GF-D8 (cell line): Measurements from ENCODE around the gene GNRH2.
"Not testable (repeated sequence)": the region's sequence is repeated elsewhere in the genome, so short reads cannot be mapped to it uniquely, and the experiment has no call there.

Experiments used
- DNase-seq: peaks from one replicate; lab custom pipeline; 2025; lab: John Stamatoyannopoulos, UW

GNRH2 gene

GRCh38 chr20:3042625-3043024 lies 797 bp upstream of the GNRH2 start:
- DNase-seq, result no peak

GRCh38 chr20:3044336-3044965 lies 1.0 kb downstream of the GNRH2 start:
- DNase-seq, result no peak

GRCh38 chr20:3045042-3045815 lies 1.8 kb downstream of the GNRH2 start:
- peak; percentile 76 for DNase-seq

GRCh38 chr20:3045816-3046676 lies 2.6 kb downstream of the GNRH2 start, which contains the start of gene MRPS26:
Gene MRPS26, plus strand, starts transcription at chr20:3046052. Its CDS starts 17 bp downstream, at chr20:3046069.
- peak; percentile 76 for DNase-seq

- no peak for DNase-seq
Measured at GRCh38 chr20:3046677-3047462, 3.4 kb downstream of the GNRH2 start.

- DNase-seq, result no peak
Measured at GRCh38 chr20:3047486-3048419, 4.3 kb downstream of the GNRH2 start.

GRCh38 chr20:3051385-3052019 lies 8.1 kb downstream of the GNRH2 start:
- no peak for DNase-seq

GRCh38 chr20:3059489-3059888 lies 16.1 kb downstream of the GNRH2 start:
- no peak for DNase-seq

GRCh38 chr20:3064119-3064518 lies 20.7 kb downstream of the GNRH2 start:
- DNase-seq, result not testable (repeated sequence)

- DNase-seq, result no peak
Measured at GRCh38 chr20:3067139-3068014, 24.0 kb downstream of the GNRH2 start.

GRCh38 chr20:3068075-3068474 lies 24.7 kb downstream of the GNRH2 start:
- no peak for DNase-seq

- DNase-seq, result no peak
Measured at GRCh38 chr20:3068986-3069900, 25.8 kb downstream of the GNRH2 start.

- peak; percentile 25 for DNase-seq
Measured at GRCh38 chr20:3070725-3071124, 27.3 kb downstream of the GNRH2 start.

- no peak for DNase-seq
Measured at GRCh38 chr20:3071266-3071609, 27.8 kb downstream of the GNRH2 start.

GRCh38 chr20:3071610-3072529 lies 28.4 kb downstream of the GNRH2 start, which contains the start of gene OXT:
Gene OXT, plus strand, starts transcription at chr20:3071620. Its CDS starts 36 bp downstream, at chr20:3071656.
- DNase-seq, result peak; percentile 27

- DNase-seq, result no peak
Measured at GRCh38 chr20:3072530-3073250, 29.3 kb downstream of the GNRH2 start.
